GM12874 (cell line): ENCODE measurements around the gene DBNDD1.

Source experiments
- CTCF ChIP-seq: IDR thresholded peaks from 2 replicates; pipeline ENCODE4 v1.5.1; 2011; ENCODE audit warnings: low read depth, mild to moderate bottlenecking, control low read depth, low read length, moderate library complexity; ENCODE audit not compliant: insufficient read depth

The DBNDD1 gene

GRCh38 chr16:89956505-89957215, 62.6 kb downstream of the DBNDD1 start:
- no peak for TF ChIP-seq CTCF

- no peak for TF ChIP-seq CTCF
These were observed 64.1 kb downstream of the DBNDD1 start for GRCh38 chr16:89955001-89955685.
